Measurements from ENCODE around the gene PXYLP1.

DNA sequence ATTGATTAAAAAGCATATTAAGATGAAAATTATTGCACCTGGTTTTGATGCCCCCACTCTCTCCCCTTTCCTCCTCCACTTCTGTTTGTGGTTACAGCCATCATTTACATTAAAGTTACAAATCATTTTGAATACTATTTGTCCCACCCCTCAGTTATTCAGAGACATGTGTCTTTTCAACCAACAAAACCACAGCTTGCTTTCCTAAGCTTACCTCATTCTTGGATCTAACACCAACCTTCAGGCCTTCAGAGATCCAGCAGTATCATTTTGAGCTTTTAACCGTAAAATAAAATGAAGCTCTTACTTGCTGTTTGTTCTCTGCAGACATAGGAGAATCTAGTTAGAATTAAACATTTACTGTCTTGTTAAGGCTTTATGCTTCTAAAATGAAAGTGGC is 4.7 kb downstream of the PXYLP1 start:
- TF ChIP-seq GABPB2 (CRISPR knock-in tag; conservative IDR thresholded peaks at IDR 0.05) (no peak), FOXK2 (conservative IDR thresholded peaks at IDR 0.05 in 1 of 2, IDR thresholded peaks at IDR 0.05 in 1 of 2; ENCODE audit: low read depth in 2 of 2) (no peak), POLR2A (conservative IDR thresholded peaks at IDR 0.05) (no peak), PHB2 (IDR thresholded peaks at IDR 0.05; ENCODE audit: low read depth) (no peak)
- TF ChIP-seq, protein P1, sequence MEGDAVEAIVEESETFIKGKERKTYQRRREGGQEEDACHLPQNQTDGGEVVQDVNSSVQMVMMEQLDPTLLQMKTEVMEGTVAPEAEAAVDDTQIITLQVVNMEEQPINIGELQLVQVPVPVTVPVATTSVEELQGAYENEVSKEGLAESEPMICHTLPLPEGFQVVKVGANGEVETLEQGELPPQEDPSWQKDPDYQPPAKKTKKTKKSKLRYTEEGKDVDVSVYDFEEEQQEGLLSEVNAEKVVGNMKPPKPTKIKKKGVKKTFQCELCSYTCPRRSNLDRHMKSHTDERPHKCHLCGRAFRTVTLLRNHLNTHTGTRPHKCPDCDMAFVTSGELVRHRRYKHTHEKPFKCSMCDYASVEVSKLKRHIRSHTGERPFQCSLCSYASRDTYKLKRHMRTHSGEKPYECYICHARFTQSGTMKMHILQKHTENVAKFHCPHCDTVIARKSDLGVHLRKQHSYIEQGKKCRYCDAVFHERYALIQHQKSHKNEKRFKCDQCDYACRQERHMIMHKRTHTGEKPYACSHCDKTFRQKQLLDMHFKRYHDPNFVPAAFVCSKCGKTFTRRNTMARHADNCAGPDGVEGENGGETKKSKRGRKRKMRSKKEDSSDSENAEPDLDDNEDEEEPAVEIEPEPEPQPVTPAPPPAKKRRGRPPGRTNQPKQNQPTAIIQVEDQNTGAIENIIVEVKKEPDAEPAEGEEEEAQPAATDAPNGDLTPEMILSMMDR (IDR thresholded peaks at IDR 0.05 in 2 of 3, conservative IDR thresholded peaks at IDR 0.05 in 1 of 3; ENCODE audit: insufficient read depth in 2 of 3, low read depth in 1 of 3, low read length in 3 of 3), result no peak

All from K562 (cell line).